ENCODE data around the gene SLC13A4. TPM values are rescaled to one million over a fixed set of nuclear protein-coding genes. Genes with fewer than 3 reads are reported as not detected.

Gene SLC13A4
- total and polyA plus RNA-seq, 2 of the 4 experiments (the other 2 are of a cell fraction), result 0.10 TPM; not detected in 1

- peak; percentile 67 for DNase-seq
- dilution Hi-C loops (cut with HindIII; ENCODE audit: low sequenced_read_pairs, unreplicated experiment) (no loop called here), intact Hi-C loops (cut with micrococcal nuclease) (loop anchor here (5.0 kb wide), 1 partner anchor 49 kb away; no protein-coding TSS in a partner anchor), in situ Hi-C loops (cut with MboI; ENCODE audit: low sequenced_read_pairs) (no loop called here)
- peak overlapping the region; percentile 46 for H2AFZ ChIP-seq (replicated peaks; ENCODE audit: low read length, poor library complexity)
- H2BK20ac ChIP-seq (ENCODE audit: low read depth, low read length), result no peak overlapping the region
- peak overlapping the region; percentile 78 for H2AK9ac ChIP-seq (replicated peaks; ENCODE audit: low read depth, low read length, poor library complexity)
- H3K4me2 ChIP-seq (ENCODE audit: low read depth, low read length), result no peak overlapping the region
- no peak overlapping the region for H3K4ac ChIP-seq (ENCODE audit: low read depth, low read length)
- no peak overlapping the region for H3K23ac ChIP-seq (ENCODE audit: low read depth, low read length)
- no peak overlapping the region for H2AK5ac ChIP-seq (ENCODE audit: low read depth, low read length)
- peaks cover 2% of the 10 kb centered on the region for H3K4me1 ChIP-seq (ENCODE audit: control insufficient read depth, insufficient read depth, low read length)
- no peaks in the 10 kb centered on the region for H4K20me1 ChIP-seq (ENCODE audit: insufficient read depth, low read length)
- H3K18ac ChIP-seq (ENCODE audit: low read depth, low read length), result no peak overlapping the region
- H4K91ac ChIP-seq (ENCODE audit: insufficient read depth, low read depth, low read length), result no peak overlapping the region
- no peak overlapping the region for H2BK15ac ChIP-seq (ENCODE audit: low read depth, low read length)
- no peak overlapping the region for H3K27ac ChIP-seq (ENCODE audit: insufficient read depth, low read length)
- TF ChIP-seq MAFK (IDR thresholded peaks at IDR 0.05; ENCODE audit: low read depth, low read length), result no peak
- H3K36me3 ChIP-seq (ENCODE audit: control insufficient read depth, insufficient read depth, low read length), result peaks cover 2% of the 10 kb centered on the region
- ChIA-PET POLR2A (ENCODE audit: unreplicated experiment) (no interaction called here), CTCF (interaction anchor here (1.0 to 1.4 kb wide), 2 partner anchors 12 to 377 kb away, joined by 3 to 4 read pairs; partner anchors contain the start of gene STMP1)
- WGBS, 2 experiments (ENCODE audit: extremely low coverage in 2 of 2, insufficient read length in 1 of 2), result 61% methylated on average over 3 of the region's 15 CpGs; no CpG with 5 or more reads in 1 of the 2 experiments
- H3K9me1 ChIP-seq (ENCODE audit: insufficient read depth, low read length), result peaks cover 9% of the 10 kb centered on the region; the same call in 1 of the 2 replicates
- no peak overlapping the region for H2BK120ac ChIP-seq (ENCODE audit: low read depth, low read length)
- no peak overlapping the region for H4K5ac ChIP-seq (ENCODE audit: low read depth, low read length)
- no peak overlapping the region for H3K4me3 ChIP-seq (ENCODE audit: insufficient read depth, low read depth, low read length)
- H3K27me3 ChIP-seq (ENCODE audit: control insufficient read depth, insufficient read depth, low read length), result no peaks in the 10 kb centered on the region
- no peaks in the 10 kb centered on the region for H3K9me3 ChIP-seq (ENCODE audit: control insufficient read depth, insufficient read depth, low read length)
- no peak overlapping the region for H3K9ac ChIP-seq (ENCODE audit: low read depth, low read length)
- no peak overlapping the region for H4K8ac ChIP-seq (ENCODE audit: low read depth in 2 of 2, low read length in 2 of 2)
- no peak overlapping the region for H3K56ac ChIP-seq (ENCODE audit: extremely low read depth, insufficient read depth, low read length)
- ATAC-seq (ENCODE audit: low read depth), result peak; percentile 42; the same call in 1 of the 2 replicates
- no peak overlapping the region for H2BK5ac ChIP-seq (ENCODE audit: low read depth, low read length, poor library complexity, severe bottlenecking)
- no peaks in the 10 kb centered on the region for H3K79me1 ChIP-seq (ENCODE audit: low read depth in 1 of 2, low read length in 2 of 2)
- no TSS peak for BruUV-seq (replicated peaks)
- H3K14ac ChIP-seq (replicated peaks; ENCODE audit: low read depth, low read length), result no peak overlapping the region
Measured at GRCh38 chr7:135650831-135651573, 77.0 kb downstream of the SLC13A4 start.

Data from IMR-90 (cell line).